Activated T-helper 1 cell treated with Interleukin-2 at 50 U/mL for 16 hours (primary cell): Measurements from ENCODE around the gene IFNGR2.
"Not testable (repeated sequence)": the region's sequence is repeated elsewhere in the genome, so short reads cannot be mapped to it uniquely, and the experiment has no call there.

Experiments
- DNase-seq: peaks from one replicate; pipeline ENCODE4 v3.0.0-alpha.2; 2020; ENCODE audit warnings: low read depth

The IFNGR2 gene

DNA sequence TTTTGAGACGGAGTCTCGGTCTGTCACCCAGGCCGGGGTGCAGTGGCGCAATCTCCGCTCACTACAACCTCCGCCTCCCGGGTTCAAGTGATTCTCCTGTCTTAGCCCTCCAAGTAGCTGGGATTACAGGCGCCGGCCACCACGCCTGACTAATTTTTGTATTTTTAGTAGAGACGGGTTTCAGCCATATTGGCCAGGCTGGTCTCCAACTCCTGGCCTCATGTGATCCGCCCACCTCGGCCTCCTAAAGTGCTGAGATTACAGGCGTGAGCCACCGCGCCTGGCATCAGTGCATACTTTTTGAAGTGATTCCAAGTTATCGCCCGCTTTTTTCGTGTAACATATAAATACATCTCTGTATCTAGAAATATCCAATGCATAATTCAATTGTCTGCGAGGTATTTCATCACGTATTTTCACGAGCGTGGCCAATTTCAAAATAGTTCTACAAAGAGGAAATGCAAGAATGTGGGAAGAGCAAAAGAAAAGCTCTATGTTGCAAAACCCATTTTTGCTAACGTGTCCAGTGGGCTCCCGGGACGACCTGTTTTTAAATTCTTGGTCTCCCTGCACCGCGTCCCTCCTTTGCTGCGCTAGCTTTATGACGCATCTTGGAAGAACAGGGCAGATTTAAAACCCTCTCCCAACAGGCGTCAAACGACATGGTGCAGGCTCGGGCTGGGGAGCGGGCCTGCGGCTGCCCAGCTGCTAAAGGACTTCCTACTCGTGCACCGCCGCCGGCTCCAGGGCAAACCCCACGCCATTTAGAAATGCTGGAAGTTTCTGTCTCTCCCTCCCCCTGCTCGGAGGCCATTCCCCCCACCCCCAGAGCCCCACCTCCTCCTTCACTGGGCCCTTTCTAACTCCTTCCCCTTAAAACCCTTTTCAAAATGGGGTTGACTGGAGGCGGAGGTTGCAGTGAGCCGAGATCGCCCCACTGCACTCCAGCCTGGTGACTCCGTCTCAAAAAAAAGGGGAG is 923 bp upstream of the IFNGR2 start:
- DNase-seq = no peak

DNA sequence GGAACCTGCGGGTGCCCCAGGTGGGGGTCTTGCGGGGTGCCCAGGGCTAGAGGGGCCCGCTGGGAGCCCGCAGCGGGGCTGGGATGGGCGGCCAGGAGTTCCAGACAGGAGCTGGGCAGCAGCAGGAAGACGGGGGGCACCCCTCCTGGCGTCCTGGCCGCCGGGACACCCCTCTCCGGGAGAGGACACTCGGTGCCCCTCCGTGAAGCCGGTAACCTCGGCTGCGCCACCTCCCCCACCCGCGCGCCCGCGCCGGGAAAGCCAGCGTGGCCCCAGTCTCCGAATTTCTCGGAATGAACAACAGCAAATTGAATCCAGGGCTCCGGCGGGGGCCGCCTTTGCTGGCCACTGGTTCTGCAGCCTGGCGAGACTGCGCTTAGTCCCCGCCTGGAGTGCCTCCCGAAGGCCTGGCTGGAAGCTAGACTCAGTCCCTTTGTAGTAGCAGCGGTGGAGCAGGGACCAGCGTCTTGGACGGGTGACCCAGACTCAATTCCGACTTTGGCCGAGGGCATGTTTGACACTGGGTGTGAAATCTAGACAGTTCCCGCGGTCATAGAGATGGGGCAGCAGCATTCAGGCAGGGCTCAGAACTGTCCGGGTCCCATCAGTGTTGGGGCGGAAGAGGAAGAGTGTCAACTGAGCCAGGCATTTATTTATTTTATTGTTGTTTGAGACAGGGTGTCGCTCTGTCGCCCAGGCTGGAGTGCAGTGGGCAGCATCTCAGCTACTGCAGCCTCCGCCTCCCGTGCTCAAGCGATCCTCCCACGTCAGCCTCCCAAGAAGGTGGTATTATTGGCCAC is 773 bp downstream of the IFNGR2 start:
- DNase-seq = no peak

DNA sequence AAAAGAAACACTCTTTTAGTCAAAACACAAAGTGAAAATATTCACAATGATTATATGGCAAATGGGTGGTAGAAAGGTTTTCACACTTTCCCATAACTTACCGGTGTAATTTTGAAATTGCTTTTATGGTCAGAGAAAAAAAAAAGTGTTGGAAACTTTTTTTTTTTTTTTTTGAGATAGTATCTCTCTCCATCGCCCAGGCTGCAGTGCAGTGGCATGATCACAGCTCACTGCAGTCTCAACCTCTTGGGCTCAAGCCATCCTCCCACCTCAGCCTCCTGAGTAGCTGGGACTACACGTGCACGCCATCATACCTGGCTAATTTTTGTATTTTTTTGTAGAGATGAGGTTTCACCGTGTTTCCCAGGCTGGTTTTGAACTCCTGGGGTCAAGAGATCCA is 3.3 kb downstream of the IFNGR2 start:
- DNase-seq = no peak

DNA sequence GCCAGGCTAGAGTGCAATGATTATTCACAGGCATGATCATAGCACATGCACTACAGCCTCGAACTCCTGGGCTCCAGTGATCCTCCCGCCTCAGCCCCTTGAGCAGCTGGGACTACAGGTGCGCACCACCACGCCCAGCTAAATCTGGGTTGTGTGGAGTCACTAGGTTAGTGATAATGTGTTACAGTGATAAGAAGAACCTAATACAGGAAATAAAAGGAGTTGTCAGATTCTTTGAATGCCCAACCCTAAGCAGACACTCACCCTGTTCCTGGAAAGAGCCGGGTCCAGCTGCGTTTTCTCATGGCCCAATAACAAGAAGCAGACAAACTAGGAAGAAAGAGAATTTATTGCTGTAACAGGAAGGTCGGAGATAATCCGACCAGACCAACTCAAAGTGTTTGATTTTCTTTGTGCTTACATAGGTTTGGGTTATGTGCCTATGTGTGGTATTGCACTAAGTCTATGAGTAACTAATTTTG is 8.8 kb downstream of the IFNGR2 start:
- no peak for DNase-seq

DNA sequence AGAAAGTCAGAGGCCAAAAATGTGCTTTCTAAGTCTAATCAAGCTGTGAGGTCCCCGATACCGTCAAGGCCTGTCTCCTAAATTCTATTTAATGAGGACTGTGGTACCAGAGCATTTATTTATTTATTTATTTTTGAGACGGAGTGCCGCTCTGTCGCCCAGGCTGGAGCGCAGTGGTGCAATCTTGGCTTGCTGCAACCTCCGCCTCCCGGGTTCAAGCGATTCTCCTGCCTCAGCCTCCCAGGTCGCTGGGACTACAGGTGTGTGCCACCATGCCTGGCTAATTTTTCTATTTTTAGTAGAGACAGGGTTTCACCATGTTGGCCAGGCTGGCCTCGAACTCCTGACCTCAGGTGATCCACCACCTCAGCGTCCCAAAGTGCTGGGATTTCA is 9.2 kb downstream of the IFNGR2 start:
- DNase-seq = not testable (repeated sequence)

DNA sequence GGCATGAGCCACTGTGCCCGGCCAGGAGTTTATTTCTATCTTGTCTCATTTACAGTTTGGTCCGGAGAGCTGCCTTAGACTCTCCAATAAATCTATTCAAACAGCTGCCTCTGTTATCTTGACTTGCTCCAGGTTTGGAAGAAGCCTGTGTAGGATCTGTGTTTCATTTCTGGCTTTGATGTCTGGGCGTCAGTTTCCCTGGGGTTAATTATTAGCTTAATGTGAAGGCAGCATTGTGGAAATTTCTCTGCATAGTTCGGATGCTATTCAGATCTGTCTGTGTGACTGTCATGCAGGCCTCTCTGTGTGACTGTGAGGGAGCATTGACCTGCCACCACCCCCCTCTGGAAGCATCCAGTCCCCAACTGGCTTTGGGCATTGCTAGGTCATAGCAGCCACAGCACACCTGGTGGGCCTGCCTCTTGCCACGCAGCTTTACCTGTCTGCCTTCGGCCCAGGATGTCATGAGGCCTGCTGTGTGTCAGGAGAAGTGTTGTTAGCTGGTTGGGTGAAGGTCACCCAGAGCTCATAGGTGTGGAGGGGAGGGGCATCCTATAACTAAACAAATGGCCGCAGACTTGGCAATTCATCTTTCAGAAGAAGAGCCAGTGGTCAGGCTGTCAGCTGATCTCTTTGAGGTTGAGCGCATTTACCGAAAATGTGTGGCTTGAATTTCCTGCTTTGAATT is 9.8 kb downstream of the IFNGR2 start:
- no peak for DNase-seq

DNA sequence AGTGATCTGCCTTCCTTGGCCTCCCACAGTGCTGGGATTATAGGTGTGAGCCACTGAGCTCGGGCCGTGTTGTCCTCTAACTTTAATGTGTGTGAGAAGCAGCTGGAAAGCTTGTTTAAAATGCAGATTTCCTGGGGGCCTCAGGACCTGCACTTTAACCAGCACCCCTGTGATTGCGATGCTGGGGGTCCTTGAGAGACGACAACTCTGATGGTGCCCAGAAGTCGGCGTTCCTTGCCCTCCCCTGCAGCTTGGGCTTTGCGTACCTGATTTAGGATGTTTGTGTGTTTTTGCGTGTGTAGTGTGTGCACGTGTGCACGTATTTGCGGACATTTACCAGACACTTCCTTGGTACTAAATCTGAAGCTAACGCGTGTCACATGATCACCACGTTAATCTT is 10.9 kb downstream of the IFNGR2 start:
- no peak for DNase-seq

DNA sequence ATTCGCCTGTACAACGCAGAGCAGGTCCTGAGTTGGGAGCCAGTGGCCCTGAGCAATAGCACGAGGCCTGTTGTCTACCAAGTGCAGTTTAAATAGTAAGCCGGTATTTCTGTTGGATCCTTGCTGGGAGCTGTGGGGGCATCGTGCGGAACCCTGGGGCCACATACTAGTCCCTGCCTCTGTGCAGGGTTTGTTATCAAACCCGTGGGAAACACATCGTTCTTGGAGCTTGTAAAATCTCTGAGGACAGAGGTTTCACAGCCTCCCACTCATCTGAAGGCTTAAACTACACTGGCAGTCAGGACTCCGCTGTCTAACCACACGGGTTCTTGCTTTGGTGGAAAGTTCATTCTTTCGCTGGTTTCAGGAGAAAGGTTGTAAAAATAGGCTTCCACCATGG is 11.7 kb downstream of the IFNGR2 start:
- no peak for DNase-seq

DNA sequence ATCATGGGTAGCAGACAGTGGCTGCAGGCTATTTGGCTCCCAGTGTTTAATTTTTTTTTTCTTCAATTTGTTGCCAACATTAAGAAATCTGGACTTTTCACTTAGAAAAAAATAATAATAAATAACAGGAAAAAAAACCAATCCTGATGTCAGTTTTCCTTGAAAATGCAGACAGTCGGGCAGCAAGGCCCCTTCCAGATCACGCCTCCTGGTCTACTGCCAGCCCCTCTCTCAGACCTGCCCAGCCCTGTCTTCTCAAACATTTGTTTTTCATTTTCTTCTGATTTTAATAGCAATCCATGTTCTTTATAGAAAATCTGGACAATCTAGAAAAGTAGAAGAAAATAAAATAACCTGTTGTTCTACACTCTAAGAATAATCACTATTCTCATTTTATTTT is 15.5 kb downstream of the IFNGR2 start:
- DNase-seq = no peak

DNA sequence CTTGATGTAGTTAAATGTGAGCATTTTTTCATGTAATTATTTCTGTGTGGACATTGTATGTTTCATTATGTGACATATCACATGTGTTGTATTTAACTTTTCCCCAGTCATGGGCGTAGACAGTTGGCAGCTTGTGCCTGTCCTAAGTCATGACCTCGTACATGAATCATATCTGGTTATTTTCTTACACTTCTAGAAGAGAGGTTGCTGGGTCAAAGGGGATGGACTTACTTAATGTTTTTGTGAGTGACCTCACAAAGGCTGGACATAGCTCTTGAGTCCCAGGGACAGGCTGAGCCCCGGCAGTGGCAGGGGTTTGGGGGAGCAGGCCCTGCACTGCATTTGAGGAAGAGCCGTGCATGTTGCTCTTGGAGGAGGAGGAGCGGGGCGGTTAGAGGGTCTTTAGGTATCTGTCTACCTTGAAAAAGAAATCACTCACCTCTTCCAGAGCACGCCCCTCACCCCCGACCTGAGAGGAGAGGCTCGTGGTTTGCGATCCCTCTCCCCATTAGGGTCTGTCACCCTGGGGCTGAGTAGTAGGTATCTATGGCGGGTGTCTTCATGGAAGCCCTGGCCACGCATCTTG is 16.4 kb downstream of the IFNGR2 start:
- no peak for DNase-seq

DNA sequence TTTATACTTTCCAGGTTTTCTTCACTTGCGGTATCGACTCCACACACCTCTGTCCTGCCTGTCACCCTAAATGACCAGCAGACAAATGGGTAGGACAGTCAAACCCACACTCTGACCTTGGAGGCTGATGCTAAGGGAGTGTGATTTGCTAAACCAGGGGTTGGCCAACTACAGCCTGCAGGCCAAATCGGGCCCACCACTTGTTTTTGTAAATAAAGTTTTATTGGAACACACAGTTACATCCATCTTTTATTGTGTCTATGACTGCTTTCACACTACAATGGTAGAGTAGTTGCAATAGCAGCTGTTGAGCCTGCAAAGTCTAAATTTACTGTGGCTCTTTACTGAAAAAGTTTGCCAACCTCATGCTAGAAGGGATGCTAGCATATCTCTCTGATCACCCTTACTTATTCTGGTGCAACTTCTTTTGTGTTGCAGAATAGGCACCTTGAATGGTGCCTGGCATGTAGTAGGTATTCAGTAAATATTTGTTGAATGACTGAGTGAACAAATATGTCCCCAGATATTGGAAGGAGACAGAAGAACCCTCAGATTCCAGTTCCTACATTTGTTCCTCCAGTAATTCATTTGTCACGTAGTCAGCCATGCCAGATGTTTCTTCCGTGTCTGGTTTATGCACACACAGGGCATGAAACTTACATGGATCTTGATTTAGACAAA is 18.6 kb downstream of the IFNGR2 start:
- no peak for DNase-seq

DNA sequence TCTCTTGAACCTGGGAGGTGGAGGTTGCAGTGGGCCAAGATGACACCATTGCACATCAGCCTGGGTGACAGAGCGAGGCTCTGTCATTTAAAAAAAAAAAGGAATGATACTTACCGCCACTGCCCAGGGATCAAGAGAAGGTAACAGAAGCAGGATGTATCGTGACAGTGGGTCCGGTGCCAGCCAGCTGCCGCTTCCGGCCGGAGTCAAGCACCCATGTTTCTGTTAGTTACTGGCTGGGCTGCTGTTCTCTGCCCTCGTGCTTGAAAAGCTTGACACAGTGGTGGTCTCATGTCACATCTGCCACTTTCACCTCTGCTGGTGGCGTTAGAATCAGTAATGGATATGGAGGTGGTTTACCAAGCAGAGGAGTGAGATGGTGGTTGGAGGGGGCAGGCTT is 21.0 kb downstream of the IFNGR2 start:
- no peak for DNase-seq

DNA sequence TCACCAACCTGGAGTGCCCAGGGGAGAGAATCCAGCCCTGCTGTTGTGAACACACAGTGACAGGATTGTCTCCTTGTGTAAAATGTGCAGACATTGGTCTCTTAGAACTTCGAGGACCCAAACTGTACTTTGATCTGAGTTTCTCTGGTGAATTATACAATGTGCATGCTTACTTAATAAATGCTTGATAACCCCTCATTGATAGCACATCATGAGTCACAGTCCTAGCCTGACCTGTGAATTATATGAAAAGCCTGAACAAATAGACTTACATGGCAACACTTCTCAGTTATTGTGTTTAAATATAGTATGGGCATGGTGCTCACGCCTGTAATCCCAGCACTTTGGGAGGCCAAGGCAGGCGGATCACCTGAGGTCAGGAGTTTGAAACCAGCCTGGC is 22.6 kb downstream of the IFNGR2 start:
- no peak for DNase-seq

DNA sequence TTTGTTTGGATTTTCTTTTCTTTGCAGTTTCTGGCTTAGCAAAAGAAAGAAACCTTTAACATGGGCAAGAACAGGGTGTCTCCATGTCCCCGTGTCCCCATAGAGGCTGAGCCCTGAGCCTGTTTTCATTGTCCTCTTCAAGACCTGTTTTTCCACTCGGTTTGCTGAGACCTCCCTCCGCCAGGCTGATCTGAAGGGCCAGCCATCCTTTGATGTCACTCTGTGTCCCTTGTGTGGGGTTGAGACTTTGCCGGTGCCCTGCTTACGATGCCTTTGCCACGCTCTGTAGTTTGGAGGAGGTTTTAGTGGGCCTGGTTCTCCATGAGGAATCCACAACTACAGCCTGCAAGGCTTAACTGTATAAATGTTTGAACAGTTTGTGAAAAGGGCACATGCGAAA is 23.8 kb downstream of the IFNGR2 start:
- no peak for DNase-seq

DNA sequence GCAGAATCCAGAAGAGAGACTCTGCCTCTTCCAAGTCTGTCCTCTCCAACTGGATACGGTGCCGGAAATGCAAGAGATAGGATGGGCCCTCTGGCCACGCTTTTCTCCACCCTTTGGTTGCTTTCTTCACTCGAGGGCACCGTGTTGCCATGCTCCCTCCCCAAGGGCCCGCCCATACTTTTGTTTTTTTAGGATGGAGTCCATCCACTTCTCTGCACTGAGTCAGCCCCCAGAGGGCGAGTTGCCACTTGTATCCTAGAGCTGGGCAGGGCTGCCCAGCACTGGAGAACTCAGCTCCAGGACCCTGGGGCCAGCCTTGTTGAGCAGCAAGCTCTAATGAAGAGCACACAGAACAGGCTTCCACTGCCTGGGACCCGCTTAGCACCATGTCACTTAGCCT is 25.5 kb downstream of the IFNGR2 start:
- no peak for DNase-seq

DNA sequence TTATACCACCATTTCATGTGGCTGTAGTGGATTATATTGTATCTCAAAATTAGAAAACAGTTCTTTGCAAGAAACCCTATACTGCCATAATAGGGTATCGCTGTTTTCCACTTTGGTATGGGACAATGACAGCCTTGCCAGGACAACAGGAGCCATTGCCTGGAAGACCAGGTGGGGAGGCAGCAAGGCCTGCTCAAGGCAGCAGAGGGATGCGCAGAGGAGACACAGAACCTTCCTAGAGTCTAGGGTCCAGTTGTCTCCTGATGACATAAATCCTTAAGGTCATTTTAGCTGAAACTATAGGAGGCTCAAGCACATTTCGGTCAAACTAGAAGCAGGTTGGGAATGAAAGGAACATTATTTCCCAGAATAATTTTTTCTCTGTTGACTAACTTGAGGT is 27.6 kb downstream of the IFNGR2 start:
- DNase-seq = no peak

DNA sequence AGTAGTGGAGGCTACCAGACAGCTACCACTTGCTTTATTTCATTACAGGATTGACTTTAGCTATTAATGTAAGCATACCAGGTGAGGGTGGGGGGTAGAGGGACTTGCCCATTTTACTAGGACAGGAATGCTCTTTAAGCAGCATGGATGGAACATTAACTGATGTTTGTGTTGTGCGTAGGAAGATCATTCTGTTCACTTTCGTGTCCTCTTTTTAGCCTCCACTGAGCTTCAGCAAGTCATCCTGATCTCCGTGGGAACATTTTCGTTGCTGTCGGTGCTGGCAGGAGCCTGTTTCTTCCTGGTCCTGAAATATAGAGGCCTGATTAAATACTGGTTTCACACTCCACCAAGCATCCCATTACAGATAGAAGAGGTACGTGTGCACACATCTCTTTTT is 29.3 kb downstream of the IFNGR2 start:
- no peak for DNase-seq

DNA sequence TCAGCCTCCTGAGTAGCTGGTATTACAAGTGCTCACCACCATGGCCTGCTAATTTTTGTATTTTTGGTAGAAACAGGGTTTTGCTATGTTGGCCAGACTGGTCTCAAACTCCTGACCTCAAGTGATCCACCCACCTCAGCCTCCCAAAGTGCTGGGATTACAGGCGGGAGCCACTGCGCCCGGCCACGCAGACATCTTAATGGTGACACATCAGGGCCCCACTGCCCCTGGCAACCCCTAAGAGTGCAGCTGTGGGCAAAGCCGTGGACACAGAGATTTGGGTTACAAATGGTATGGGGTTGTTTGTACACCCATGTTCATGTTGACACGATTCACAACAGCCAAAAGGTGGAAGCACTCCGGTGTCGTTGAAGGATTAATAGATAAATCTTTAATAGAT is 29.8 kb downstream of the IFNGR2 start:
- DNase-seq = no peak

DNA sequence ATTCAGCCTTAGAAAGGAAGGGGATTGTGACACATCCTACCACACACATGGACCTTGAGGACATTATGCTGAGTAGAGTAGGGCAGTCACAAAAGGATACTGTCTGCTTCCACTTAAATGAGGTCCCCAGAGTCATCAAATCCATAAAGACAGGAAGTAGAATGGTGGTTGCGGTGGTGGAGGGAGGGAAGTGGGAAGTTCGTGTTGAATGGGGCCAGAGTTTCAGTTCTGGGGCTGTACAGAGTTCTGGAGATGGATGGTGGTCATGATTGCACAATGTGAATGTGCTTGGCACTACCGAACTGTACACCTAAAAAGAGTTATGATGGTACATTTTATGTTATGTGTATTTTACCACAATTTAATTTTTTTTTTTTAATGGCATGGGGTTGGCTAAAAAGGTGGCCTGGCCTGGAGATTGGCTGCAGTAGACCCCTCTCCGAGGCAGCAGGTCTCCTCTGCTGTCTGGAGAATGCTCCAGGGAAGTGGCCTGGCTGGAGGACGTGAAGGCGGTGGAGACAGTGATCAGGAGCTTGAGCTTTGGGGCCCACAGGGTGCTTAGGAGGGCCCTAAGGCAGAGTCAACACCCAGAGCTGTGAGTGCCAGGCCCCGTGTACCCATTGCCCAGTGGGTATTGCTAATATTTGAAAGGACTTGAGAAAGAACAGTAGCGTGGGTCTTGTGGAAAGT is 30.4 kb downstream of the IFNGR2 start:
- no peak for DNase-seq

DNA sequence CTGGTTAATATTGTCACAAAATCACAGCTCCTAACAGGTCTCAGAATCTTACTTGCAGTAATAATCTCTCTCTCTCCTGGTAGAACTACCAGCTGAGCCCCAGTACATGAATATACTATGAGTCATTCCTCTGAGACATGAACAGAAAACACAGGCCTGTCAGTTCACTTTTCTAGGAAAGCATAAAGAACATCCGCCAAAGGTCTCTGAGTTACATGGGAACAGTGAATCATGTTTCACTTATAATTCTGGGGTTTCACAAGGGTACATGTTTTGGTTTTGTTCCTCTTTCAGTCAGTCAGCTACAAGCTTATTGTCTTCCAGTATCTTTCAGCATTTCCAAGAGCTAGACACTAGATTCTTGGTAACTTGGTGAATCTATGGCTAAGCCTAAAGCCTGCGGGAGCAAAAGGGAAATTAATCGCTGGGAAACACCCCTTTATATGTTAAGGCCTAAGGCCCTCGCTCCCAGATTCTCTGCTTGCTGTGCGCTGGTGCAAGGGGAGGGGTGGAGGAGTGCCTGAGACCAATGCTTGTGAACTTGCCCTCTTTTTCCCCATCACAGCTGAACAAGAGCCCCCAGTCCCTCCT is 31.7 kb downstream of the IFNGR2 start:
- DNase-seq = no peak

DNA sequence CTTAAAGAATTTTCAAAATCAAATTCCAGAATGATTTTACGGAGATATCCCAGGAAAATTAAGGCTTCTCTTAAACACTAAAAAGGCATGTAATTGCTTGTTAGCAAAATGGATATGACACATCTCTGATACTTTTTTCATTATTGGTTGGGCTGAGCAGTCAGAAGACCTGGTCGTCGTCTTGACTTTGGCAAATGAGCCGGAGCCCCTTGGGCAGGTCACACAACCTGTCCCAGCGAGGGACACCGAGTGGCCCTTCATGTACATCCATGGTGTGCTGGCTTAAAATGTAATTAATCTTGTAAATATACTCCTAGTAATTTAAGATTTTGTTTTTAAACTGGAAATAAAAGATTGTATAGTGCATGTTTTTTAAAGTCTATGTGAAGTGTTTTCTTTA is 33.9 kb downstream of the IFNGR2 start:
- DNase-seq = no peak
